Effector CD4-positive, alpha-beta T cell (primary cell): ENCODE data around the gene TTC27.

Source experiments
- DNase-seq: peaks from one replicate; pipeline ENCODE4 v3.0.0-alpha.2; 2020

TTC27 gene

DNA sequence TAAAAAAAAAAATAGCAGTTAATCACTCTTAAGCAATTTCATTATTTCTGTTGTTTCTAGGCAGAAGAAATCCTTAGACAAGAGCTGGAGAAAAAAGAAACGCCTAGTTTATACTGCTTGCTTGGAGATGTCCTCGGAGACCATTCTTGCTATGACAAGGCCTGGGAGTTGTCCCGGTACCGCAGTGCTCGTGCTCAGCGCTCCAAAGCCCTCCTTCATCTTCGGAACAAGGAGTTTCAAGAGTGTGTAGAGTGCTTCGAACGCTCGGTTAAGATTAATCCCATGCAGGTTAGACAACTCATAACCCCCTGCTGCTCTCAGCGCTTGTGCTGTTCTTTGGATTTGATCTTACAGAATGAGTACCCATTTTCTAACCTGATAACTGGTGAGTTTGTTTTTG lies 130.4 kb downstream of the TTC27 start:
- DNase-seq: no peak

DNA sequence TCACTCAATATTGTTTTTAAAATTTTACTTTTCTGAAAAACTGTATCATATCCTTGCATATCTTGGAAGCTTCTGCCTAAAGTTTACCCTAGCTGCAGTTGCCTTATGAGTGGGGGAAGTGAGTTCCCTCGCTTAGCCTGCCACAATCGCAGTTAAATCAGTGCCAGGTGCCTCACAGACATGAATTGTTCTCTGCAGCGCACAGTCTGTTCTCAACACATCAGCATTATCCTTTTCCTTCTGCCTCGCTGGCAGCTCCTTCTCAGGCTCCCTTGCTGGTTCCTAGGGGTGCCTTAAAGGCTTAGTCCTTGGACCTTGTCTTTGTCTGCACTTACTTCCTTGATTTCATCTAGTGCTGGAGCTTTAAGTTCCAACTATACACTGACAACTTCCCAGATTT lies 132.8 kb downstream of the TTC27 start:
- no peak for DNase-seq

DNA sequence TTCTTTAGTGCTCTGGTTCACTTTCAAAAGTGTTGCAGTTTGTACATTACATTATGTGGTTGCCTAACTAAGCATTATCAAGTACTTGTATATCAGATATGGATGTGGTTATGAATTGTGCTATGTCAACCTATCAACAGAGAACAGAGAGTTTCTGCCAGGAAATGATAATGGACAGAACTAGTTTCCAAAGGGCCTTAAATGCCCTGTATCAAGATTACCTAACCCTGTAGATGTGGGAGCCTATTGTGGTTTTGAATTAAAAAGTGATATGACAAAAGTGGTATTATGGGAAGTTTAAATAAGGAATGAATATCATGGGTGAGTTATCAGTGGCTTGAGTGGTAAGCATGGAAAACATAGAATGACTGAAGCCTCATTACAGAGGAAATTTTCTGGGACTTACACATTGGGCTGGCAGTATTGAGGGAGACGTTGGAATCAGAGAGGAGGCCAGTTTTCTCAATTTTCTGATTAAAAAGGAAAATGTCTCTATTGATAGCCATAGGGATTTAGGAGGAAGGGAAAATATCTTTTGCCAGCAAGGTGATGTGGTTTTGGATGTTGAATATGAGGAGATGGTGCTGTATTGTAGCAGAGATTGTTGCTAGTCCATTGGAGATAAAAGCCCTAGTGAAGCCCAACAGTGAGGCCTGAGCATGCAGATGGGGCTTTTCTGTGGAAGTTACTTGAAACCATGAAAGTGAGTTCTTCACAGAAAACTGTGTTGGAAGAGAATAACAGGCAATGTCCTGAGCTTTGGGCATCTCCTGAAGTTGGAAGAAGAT lies 140.7 kb downstream of the TTC27 start:
- DNase-seq: no peak

DNA sequence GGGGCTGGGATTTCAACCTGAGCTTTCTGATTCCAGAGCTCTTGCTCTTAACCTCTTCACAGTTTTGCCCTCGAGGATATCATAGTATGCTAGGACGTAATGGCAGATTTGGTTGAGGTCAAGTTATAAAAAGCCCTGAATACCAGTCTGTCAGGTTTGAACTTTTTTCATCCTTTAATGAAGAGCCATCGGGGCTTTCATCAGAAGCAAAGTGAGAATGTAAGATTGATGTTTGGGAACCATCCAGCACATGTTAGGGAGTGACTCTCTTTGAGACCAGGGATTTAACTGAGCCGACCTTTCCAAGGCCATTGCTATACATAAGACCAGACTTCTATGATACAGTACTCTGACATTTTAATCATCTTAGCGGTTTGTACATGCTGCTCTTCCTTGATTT lies 142.5 kb downstream of the TTC27 start:
- no peak for DNase-seq

DNA sequence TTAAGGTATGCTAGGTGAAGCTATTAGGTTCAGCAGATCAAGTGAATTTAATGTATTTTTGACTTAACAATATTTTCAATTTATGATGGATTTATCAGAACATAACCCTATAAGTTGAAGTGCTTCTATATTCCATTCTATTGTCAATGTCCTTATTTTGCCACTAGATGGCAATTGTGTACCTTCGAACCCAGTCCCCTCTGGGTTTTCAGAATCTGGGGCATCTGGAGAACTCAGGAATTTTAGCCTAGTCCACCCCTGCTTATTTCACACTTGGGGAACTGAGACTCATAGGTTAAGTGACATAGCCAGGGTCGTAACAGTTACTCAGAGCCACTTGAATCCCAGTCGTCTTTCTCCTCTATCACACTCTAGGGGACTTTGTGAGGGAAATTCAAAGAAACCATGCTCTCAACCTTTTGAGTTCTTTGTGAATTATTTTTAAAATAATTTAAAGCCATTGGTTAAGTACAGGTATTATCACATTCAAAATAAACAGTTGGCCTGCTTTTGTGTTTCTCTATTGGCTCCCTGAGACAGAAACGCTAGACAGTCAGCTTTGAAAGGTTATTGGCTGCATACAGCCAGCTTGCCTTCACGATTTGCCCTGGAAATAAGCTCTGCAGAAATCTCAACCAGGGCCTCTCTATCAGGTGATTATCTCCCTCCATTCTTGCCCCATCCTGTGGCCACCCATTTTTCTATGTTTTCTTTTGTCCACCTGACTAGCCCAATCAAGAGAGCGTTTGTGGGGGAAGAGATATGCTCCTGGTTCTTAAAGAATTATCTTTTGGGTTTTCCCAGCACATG lies 145.0 kb downstream of the TTC27 start:
- DNase-seq: no peak

DNA sequence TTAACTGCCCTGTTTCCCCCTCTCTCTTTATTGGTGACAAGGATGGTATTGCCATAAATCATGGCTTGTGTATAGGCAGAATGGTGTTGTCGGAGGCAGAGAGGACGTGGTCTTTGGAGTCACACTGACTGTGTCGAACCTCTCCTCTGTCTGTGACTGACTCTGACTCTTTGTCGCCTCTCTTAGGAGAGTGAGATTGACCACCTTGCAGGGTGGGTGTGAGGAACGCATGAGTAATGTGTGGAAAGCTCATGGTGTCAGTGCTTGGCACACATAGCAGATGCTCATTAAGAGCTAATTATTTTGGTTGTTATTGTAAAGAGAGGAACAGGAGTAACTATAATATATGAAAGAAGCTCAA lies 145.6 kb downstream of the TTC27 start:
- DNase-seq: no peak

DNA sequence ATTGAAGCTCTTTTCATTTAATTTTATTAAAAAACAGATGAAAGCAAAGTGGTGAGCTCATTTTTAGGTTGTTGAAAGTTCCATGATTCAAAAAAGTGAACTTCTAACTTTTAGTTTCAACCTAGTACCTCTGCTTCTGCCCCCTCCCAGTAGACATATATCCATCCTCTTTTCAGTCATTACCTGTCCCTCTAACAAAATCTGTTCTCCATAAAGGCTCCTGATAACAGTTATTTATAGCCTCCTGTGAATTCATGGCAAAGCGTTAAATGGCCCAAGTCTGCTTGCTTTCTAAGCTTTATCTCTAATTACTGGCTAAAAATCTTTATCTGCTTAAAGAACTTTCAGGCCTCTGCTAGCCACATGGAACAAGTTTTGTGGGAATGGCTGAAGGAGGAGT lies 148.1 kb downstream of the TTC27 start:
- no peak for DNase-seq

DNA sequence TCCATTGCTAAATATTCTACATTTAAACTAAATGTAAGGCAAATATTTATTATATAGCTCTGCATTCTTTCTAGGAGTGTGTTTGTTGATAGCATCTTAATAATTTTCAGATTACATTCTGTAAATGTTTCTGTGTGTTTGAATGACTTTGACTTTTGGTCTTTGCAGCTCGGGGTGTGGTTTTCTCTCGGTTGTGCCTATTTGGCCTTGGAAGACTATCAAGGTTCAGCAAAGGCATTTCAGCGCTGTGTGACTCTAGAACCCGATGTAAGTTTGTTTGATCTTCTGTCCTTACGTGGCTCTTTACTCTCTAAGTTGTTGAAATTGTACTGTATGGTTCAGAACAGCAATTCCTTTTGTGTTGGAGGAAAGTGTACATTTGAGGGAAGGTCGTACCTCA lies 149.9 kb downstream of the TTC27 start:
- DNase-seq: no peak

DNA sequence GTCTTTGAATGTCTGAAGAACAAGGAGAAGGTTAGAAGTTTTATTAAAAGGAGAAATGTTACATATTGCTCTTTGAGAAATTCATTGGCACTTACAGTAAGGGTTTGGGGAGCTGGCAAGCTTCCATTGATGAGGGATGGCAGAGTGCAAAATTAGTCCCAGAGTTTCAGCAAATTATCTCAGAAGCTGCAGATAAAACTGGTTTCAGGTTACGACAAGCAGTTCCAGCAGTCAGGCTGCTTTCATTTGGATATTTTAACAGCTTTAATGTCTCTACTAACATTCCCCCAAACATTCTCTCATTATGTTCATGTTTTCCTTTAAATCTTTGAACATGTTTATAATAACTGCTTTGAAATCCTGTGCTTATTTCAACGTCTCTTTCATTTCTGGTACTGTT lies 153.1 kb downstream of the TTC27 start:
- DNase-seq: no peak

DNA sequence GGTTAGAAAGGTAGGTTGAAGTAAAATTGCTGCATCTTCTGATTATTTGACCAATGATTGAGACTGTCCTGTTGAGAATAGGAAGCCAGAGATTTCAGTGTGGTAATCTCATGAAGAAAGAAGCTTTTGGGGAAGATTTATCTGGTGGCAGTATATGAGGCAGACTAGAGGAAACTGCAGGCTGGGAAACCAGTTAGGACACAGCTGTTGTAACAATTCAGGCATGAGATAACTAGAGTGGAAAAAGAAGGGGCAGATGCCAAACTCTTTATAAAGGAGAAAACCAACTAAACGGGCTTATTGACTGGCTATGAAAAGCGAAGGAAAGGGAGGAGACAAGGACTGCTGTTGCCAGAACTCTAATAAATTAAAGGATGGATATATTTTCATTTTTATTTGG lies 155.6 kb downstream of the TTC27 start:
- no peak for DNase-seq

DNA sequence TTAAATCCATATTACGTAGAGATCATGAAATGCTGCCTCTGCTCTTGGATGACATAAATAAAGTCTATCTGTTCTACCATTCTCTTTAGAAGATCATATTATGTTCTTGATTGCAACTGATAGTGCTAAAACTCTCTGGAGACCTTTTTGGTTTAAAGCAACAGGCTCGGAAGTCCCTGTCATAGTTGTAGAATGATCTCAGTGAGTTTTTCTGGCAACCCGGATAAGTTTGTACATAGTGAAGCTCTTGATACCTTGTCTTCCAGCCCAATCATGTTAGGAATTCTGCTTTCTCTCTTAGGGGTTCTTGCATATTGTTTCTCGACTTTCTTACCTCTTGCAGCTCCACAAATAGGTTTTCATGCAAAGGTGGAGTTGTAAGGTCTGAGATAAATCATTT lies 156.1 kb downstream of the TTC27 start:
- no peak for DNase-seq

DNA sequence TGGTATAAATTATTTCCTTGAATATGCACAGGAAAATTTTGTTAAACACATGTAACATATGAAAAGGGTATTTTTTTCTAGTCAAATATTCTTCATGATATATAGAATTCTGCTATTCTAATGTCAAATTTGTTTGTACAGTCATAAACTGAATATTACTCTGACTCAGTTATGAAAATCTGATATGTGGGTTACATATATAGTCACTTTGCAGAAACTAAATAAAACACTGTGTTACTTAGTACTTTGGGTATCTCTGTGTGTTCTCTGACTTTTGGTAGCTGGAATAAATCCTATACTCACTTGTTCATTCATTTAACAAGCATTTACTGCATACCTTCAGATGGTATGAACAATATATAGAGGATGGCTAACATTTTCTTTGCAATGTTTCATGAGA lies 159.4 kb downstream of the TTC27 start:
- DNase-seq: no peak

DNA sequence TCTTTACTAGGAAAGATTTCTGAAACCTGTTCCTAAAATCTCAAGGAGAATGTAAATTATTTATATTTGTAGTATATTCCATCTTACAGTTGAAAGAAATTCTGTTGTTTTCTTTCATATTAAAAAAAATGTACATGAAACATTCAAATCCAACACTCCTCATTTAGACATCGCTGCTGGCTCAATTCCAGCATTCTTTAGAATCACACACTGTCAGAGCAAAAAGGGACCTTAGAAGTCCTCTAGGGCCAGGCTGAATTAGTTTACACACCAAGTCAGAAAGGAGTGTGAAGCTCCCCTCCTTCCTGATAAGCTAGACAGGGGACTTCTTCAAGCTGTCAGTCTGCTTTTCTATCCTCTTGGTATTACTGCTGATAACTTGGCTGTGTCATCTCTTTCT lies 160.3 kb downstream of the TTC27 start:
- DNase-seq: no peak

DNA sequence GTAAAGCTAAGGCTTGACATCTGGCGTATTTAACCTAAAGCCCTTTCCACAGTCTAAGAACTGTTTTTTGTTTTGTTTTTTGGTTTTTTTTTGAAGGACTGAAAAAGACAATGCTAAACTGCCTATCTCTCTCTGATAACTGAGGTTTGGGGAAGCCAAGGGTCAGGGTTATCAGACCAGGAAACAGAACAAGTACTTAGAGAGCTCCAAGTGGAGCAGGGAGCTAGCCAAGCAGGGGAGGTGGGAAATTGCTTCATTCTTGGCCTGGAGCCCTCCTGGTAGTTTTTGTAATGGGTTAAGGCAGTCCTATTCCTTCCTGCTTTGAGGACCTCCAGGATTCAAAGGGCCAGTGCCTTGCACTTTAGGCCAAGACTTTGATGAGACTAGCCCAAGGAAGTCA lies 164.6 kb downstream of the TTC27 start:
- DNase-seq: no peak

DNA sequence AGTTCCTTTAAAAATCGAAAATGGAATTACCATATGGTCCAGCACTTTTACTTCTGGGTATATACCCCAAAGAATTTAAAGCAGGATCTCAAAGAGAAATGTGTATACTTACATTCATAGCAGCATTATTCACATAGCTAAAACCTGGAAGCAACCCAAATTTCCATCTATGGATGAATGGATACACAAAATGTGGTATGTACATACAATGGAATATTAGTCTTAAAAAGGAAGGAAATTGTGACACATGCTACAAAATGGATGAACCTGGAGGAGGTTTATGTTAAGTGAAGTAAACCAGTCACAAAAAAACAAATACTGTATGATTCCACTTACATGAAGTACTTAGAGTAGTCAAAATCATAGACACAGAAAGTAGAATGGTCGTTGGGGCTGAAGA lies 171.0 kb downstream of the TTC27 start:
- no peak for DNase-seq

DNA sequence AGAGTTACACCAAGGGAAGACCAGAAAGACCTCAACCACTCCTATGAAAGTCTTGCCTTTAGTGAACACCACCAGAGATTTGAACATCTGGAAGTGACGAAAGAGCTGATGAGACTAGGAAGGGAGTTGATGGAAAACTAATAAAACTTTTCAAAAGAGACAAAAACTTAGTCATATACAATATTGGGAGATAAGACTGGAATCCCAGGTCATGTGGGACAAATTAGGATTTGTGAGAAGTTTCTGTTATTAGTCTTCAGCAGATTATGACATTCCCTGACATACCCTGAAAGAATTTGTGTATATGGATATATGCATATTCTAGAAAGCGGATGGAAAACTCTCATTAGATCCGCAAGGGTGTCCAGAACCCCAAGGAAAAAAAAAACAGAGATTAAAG lies 173.9 kb downstream of the TTC27 start:
- DNase-seq: no peak

DNA sequence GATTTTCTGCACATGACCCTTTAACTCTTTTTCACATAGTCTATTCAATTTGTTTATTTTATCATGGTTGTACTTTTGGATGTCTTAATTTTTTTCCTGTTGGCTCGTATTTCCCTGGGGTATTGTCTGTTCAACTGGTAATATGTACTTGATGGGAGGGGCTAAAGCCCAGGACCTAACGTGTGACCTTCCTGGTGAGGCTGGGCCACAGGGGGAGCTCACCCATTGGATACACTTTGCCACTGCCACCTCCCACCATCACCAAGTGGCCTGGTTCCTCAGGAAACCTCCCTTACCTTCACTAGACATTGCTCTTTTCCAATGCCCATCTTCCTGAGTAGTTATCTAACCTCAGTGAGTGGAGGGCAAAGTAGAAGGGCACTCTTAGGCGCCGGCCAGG lies 175.0 kb downstream of the TTC27 start:
- DNase-seq: no peak

DNA sequence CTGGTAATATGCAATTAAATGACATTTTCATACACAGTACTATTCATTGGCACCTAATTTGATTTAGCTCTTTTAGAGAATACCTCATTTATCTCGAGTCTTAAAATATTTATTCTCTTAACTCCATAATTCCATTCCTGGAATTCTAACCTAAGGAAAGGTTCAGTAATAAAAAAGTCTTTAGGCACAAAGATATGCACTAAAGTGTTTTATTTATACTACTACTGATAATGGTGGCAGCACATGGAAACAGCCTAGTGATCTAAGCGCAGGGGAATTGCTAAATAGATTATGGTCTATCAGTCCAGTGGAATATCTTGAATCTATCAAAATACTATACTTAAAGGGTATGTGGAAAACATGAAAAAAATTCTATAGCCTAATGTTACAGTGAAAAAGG lies 176.4 kb downstream of the TTC27 start:
- DNase-seq: no peak

DNA sequence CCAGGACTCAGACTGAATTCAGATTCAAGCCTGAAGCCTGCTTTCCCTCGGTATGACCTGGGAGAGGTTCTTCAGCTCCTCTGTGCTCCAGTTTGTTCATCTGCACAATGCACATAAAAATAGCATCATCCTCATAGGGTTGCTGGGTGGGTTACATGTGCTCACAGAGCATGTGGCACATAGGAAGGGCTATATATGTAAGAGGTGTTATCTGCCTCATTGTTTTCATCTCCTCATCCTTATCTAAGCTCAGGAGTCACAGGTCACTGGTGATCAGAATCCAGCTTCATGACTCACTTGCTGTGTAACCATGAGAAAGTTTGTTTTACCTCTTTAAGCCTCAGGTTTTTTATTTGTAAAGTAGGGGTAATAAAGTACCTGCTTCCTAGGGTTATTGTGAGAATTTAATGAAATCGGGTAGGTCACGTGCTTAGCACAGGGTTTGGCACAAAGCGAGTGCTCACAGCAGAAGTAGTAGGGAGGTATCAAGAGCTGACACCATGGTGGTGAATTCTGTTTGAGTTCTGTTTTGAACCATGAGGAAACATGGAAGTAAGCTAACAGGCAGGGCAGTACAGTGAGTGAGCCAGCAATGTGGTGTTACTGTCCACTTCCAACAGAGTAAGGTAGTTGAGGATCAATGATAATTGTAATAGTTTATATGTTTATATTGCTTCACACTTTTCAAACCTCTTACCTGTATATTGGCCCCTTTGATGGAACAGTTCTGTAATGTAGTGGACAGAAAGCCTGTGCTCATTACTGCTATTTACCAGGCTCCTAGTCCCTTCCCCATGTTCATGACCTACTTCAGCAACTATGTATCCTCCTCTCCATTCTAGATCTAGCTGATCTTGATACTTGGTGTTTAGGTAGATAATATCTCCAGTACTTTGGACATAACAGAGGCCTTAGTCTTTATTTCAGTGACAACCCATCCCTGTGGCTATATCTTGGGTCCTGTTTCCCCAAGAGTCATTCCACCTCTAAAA lies 177.6 kb downstream of the TTC27 start:
- no peak for DNase-seq

DNA sequence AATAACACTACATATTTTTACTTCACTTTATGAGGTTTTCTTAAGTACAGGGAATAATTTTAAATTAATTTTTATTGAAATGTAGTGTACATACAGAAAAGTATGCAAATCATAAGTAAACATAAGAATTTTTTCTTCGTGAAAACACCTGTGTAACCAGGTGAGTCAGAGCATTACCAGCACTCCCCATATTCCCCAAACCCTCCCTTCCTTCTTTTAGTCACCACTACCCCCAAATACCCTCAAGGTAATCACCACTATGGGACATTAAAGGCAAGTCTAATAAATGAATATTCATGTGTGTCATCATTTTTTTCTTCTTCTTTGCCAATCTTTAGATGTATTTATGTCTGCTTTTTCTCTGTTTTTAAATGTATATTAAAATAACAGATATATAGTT lies 179.0 kb downstream of the TTC27 start:
- DNase-seq: no peak

DNA sequence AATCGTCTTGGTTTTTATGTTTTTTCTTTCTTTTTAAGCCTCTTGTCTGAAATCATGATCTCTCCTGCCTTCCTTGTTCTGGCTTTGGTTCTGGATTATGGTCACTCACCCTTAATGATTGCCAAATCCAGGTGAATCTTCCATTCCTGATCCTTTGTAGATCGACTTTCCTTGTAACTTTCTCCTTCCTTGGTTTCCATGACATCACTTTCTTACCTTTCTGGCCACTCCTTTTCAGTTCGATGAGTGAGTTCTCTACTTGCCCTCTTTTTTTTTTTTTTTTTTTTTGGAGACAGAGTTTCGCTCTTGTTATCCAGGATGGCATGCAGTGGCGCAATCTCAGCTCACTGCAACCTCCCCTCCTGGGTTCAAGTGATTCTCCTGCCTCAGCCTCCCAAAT lies 179.8 kb downstream of the TTC27 start:
- no peak for DNase-seq

DNA sequence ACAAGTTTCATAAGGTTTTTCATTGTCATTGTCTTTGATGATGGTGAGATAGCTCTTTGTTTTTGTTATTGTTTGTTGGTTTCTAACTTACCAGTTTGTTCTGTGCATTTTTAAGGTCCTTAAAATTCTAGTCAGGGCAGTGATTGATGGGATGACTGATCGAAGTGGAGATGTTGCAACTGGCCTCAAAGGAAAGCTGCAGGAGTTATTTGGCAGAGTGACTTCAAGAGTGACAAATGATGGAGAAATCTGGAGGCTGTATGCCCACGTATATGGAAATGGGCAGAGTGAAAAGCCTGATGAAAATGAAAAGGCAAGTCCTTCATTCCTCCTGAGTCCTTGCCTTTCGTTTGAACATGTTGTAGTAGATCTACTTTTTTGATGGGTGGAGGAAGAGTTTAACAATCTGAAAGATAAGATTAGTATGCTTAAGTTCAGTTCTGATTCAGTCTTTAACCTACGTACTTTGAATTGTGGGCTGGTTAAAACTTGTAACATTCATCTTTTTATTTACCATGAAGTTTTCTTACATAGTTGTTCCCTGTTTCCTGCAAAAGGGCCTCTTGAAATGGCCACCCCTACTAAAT lies 183.2 kb downstream of the TTC27 start:
- DNase-seq: no peak

DNA sequence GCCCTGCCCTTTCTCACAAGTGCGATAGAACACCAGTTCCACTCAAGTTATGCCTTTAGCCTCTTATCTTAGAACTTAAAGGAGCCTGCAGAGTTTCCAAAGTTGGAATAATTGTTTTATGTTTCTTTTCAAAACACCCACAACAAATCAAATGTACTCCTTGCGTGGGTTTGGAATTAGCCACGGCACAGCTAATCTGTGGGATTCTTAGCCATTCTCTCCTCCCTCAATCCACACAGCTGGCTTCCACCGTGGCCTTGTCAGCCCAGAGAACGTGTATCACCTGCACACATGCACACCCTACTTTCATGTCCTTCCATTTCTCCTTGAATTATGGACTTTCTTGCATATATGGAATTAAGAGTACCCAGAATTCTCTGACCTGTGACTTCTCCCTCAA lies 183.8 kb downstream of the TTC27 start:
- DNase-seq: no peak
